DMS153 treated with DMSO at 0.1 percent for 48 hours (cell line): ENCODE measurements around the gene CBY3.
"Not testable (repeated sequence)": the region's sequence is repeated elsewhere in the genome, so short reads cannot be mapped to it uniquely, and the experiment has no call there.

Experiments used
- DNase-seq: peaks from one replicate; lab custom pipeline; 2025; ENCODE audit not compliant: unreplicated experiment; lab: John Stamatoyannopoulos, UW

Gene CBY3

DNA sequence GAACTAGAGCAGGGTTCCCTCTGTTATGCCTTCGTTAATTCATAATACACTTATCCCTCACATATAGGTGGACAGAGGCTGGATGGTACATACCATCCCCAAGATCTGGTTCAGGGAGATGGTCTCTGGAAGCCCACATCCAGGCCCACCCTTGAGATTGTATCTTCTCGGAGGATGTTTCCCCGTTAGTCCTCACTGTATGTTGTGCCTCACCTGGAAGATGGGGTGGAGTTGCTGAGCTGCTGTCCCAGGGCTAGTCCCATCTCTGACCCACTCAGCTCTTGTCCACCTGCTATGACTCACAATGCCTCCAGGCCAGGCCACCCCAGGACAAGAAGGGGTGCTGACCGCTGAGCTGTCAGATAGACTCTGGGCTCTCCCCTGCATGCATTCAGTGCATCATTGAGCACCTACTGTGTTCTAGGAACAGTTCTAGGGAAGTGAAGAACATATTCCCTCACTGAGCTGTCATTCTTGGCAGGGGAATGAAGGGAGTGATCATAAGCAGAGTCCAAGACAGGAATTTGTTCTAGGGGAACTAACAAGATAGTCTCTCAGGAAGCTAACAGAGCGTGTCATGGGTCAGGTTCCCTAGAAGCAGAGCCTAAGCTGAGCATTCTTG, at the start of gene CBY3:
Gene CBY3, minus strand, starts transcription at position 255 of the 622 bp plus-strand sequence. Its CDS starts 116 bp downstream, at position 139.
- DNase-seq, result no peak

DNA sequence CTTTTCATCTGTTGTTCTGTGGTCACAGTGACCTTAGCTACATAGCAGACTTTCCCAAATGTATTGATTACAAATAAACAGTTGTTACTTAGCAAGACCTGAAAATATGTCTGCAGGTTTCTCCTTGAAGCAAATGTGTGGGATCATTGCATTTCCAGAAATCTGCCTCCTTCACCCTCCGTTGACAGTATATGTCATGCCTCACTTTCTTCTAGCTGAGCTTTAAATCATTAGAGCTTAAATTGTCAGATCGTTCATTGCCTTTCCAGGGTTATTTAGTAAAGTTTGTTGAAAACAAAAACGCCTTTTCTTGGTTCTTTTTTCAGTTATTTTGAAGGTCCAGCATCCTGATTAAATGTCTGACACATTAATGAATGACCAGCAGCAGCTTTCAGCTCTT, 49.5 kb upstream of the CBY3 start:
- DNase-seq, result no peak

DNA sequence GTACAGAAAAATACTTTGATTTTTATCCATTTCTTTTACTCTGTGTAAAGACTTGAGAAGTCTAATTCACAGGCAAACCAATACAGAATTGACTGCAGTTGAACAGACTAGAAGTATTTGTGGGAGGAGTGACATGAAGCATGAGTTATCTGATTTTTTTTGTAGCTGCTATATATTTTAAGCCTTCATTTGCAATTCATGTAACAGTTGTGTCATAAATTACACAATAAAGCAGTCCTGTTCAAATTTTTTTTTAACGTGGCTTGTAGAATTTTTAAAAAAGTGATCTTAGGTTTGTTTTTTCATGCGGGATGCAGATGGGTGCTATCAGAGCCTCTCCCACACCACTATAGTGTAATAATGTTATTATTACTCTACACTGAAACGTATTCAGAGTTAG, 48.9 kb upstream of the CBY3 start:
- DNase-seq, result no peak

DNA sequence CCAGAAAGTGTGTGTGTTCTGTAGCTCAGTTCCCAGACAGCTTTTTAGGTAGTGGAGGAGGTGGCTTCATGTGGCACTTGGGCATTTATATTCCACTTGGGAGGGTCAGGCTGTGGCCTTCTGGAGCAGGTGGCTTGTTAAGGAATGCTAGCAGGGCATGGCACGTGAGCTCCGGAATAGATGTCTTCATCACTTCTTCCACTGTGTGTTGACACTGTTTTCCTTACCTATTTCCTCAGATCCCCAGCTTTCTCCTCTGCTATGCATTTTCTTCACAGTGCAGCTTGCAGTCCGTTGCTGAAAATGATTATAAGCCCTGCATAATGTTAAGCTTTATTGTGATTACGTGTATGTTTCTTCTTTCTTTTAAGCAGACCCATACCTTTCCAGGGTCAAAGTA, 48.5 kb upstream of the CBY3 start:
- DNase-seq, result no peak

DNA sequence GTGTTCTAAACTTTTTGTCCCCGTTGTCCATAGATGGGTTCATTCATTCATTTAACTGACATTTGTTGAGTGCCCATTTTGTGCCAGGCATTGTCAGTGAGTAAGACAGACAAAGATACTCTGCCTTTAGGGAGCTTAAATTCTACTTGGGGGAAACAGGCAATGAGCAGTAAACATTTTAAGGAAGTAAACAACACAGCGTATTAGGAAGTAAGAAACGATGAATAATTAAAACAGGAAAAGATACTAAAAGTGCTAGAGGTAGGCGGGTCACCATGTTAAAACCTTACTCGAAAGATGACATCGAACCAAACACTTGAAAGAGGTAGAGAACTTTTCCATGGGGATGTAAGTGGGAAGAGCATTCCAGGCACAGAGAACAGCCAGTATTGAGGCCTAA, 46.3 kb upstream of the CBY3 start:
- DNase-seq, result no peak

DNA sequence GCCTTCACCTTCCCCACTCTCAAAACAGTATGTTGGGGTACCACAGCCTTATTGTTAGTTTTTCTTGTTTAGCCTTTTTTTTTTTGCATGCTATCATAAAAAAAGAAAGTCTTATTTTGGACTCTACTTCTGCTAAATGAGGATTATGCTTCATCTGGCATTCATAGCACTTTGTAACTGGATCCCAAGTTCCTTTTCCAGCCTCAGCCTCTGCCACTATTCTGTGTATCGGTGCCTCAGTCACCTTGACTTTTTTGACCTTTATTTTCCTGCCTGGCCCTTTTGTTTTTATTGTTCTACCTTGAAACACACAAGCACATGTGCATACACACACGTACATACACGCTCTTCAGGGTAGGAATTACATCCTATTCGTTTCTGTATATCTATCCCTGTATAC, 43.3 kb upstream of the CBY3 start:
- no peak for DNase-seq

DNA sequence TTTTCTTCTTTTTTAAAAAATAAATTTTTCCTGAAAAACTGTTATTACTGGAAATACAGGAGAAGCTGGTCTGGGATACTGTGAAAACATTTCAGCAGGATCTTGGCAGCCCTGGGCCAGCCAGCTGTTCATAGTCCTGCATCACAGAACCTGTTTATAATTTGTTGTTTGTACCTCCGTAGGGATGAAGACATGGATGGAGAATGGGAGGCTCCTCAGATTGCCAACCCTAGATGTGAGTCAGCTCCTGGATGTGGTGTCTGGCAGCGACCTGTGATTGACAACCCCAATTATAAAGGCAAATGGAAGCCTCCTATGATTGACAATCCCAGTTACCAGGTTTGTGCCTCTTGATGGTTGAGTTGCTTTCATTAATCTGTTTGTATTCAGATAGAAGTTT, 39.4 kb upstream of the CBY3 start:
- no peak for DNase-seq

DNA sequence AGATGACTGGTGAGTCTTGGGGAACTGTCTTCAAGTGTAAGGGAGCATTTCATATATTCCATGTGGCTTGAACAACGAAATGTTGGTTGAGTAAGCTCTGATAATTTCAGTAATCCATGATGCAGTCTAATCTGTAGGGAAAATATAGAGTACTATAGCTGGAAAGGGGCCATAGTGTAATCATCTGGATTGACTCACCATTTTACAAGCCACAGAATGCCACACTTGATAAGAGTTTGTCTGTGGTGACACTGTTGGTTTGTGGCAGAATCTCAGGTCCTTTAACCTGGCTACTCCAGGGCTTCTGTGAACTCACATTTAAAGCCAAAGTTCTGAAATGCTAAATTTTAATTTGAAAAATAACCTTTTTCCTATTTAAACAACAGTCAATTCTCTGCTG, 35.5 kb upstream of the CBY3 start:
- DNase-seq, result no peak

DNA sequence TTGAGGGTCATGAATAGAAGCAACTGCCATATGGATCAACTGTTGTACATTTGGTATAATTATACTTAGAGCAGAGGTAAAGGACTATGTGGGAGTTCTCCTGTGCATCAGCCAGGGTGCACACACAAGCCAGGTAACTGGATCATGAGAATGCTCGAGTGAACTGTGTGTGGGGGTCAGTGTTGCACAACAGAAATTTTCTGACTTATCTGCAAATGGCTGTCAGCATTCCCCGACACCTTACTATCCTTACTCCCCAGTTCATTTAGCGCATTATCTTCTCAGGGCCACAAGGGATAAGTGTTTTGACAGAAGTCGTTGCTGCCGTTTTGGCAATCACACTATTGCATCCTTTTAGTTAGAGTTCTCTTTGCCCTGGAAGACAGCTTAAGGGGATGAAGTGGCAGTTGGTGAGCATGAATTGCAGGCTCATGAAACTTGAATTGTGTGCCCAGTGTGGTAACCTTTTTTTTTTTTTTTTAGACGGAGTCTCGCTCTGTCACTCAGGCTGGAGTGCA, 19.6 kb upstream of the CBY3 start:
- no peak for DNase-seq

DNA sequence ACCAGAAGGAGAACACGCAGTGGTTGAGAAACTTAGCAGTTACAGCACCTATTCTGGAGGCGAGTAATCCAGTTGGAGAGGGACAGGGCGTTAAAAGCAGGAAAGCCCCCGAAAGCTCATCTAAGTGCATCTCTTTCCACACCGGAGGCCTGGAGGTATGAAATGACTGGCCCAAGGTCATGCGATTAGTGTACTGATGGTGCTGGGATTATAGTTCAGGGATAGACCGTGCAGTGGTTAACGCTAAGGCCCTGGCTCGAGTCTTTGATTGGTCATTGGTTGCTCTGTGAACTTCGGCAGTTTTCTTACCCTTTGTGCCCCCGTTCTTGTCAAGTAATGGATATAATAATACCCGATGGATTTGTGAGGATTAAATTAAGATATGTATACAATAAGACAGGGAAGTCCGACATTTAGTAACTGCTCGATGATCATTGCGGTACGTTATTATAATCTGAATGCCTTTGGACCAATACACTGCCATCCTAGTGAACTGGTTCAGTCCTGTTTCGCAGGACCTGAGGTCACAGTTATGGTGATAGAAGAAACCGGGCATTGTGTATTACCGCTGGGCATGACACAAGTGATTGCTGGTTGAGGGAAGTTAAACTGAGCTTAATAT, 18.9 kb upstream of the CBY3 start:
- no peak for DNase-seq

DNA sequence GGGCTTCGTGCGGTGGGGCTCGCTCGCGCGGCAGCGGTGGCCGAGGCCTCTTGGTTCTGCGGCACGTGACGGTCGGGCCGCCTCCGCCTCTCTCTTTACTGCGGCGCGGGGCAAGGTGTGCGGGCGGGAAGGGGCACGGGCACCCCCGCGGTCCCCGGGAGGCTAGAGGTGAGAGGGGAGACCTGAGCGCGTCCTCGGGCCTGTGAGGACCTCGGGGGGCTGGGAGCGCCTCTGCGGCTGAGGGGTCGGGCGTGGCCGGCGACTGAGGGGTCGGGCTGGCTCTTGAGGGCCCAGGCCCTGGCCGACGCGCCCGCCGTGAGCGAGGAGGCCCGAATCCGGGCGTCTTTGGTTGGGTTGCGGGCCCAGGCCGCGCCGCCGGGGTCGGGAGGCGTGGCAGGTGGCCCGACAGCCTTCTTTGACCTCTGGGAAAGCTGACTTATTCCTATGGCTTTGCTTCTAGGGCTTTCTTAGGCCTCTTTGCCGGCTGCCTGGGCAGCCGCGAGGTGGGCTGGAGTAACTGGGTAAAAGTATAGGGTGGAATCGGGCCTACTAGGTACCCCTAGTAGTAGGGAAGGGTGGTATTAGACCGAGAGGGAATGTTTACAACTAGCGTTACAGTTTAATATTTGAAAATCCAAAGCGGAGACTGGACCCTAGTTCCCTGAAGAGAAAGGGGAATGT, 18.2 kb upstream of the CBY3 start, which contains the start of gene CANX:
Gene CANX, plus strand, starts transcription at position 33 of the 681 bp plus-strand sequence. CDS start 6,715 bp downstream, outside the sequence.
- DNase-seq, result no peak

DNA sequence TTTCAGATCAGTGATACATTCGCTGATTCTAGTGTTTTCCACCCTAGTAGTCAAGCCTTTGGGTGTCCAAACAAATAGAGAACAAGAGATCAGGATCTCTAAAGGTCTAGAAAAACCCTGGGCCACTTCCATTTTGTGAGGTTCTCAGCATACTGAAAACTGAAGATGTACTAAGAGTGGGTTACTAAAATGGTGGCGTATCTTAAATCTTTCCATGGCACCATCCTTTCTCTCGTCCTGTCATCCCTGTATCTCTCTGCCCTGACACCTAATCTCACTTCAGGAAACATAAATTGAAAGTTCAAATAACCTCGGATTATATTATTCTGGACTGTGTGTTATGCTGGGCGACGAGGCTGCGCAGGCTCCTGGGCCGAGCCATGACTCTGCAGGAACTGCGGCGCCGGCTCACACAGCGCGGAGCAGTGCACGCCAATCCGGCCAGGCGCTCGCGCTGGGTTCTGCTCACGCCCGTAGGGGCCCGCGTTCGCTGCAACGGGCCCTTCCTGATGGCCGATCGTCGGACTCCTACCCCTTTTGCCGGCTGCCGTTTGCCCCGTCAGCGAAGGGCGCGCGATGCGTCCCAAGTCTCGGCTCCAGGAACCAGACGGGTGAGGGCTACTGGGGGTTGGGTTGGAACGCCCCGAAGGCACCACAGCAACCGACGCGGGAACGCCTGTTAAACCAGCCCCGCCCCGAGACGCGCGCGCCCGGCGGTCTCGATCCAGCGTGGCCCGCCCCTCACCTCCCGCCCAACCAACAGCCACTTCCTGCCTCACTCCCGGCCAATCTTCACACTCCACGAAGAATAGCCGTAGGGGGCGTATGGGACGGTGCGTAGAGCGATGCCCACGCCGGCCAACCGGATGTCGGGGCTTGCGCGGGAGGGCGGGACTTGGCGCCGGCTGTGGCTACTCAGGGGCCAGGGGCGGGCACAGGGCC, 17.4 kb upstream of the CBY3 start:
- peak; percentile 82 for DNase-seq

DNA sequence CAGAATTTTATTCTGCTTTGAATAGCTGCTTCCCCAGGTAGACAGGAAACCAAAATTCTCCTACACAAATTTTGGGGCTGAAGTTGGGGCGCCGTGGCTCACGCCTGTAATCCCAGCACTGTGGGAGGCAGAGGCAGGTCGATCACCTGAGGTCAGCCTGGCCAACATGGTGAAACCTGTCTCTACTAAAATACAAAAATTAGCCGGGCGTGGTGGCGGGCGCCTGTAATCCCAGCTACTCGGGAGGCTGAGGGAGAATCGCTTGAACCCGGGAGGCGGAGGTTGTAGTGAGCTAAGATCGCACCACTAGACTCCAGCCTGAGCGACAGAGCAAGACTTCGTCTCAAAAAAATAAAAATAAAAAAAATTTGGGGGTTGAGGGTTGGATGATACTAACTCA, 16.7 kb upstream of the CBY3 start:
- DNase-seq, result not testable (repeated sequence)

DNA sequence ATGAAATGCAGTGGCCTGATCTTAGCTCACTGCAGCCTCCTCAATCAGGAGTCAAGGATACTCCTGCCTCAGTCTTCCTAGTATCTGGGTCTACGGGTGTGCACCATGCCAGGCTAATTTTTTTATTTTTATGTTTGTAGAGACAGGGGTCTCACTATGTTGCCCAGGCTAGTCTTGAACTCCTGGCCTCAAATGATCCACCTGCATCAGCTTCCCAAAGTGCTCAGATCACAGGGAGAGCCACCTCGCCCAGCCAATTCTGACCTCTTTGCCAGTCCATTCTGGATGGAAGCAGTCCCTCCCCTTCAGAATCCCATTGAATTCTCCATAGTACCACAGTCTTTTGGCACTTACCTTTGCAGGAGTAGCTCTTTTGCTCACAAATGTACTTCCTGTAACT, 16.3 kb upstream of the CBY3 start:
- DNase-seq, result no peak

DNA sequence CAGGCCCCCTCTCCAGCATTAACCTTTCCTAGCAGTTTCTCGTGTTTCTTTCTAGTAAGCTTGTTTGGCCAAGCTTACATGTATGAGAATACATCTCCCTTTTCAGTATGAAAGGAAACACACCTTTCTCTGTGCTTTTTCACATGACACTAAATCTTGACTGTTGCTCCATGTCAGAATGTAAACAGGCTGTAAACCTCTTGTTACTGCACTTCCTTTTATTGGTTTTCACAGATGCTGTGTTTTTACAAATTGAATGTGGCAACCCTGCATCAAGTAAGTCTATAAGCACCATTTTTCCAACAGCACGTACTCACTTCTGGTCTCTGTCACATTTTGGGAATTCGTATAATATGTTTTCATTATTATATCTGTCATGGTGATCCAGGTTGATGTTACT, 15.8 kb upstream of the CBY3 start:
- DNase-seq, result no peak

DNA sequence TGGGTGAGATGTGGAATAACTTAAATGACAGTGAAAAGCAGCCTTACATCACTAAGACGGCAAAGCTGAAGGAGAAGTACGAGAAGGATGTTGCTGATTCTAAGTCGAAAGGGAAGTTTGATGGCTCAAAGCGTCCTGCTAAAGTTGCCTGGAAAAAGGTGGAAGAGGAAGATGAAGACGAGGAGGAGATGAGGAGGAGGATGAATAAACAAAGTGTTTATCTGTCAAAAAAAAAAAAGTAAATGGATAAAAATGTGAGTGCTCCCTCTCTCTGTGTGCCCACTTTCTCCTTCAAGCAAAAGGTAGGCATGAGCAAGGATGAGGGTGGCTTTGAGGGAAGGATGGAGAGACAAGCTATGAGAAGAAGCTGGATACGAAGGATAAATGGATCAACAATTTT, 13.7 kb upstream of the CBY3 start:
- no peak for DNase-seq

DNA sequence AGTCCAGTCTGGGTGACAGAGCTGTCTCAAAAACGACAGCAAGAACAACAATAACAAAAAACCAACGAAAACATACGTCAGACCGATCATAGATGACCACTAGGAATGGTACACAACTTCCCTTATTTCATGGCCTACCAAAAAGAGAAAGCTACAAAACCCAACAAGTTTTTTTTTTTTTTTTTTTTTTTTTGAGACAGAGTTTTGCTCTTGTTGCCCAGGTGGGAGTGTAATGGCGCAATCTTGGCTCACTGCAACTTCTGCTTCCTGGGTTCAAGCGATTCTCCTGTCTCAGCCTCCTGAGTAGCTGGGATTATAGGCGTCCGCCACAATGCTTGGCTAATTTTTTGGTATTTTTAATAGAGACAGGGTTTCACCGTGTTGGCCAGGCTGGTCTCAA, 8.4 kb upstream of the CBY3 start:
- not testable (repeated sequence) for DNase-seq

DNA sequence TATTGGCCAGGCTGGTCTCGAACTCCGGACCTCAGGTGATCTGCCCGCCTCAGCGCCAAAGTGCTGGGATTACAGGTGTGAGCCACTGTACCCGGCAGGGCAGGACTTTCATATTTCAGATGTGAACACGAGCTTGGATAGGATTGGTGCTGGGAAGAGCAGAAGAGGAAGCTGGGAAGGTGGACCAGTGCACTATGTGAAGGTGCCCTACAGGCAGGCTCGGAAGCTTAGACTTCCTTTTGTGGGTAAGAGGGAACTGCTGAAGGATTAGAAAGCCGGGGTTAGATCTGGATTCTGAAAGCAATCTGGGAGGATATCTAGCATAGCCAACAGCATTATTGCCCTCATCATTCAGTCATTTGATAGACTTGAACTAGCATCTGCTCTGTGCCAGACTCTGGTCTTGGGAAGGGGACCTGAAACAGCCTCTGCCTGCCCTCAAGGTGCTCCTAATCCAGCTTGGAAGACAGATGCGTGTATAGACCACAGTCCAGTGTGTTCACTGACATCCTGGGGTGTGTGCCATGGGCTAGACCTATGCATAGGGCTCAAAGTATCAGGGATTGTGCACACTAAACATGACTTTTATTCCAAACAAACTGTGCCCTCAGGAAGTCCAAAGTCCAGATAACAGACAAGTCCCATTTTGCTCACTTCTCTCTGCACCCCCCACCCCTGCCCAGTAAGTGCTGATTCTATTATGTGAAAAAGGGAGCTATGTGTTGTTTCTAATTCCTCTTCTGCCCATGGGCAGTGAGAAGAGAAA, 637 bp downstream of the CBY3 start:
- no peak for DNase-seq

DNA sequence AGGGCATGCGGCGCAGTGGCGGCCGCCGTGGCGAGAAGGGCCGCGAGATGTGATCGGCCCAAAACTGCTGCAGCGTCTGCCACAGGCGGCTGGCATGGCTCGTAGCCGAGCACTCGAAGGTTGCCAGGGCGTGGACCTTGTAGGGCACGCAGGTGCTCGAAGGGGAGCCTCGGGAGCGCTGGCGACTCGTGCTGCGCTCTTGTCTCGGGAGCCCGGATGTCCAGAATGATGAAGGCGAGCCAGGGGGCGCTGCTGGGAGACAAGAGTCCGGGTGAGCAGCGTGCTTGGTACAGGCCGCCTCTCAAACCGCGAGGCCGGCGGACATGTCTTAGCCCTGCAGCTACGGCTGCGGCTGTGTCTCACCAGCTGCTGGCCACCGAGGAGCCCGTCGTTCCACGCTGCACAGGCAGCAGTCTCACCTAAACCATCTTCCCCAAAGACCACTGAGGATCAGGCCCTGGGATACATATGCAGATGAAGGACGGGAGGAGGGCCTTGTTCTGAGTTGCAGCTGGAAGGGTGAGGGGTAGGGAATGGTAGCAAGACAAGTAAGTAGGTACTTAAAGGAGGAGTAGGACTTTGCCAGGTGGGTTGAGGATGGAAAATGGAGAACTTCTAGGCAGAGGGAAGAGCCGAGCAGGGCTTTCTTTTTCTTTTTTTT, 1.7 kb downstream of the CBY3 start:
- DNase-seq, result peak; percentile 31
